ENCODE data around the gene MITF.

GRCh38 chr3:69815970-69816369, 76.7 kb downstream of the MITF start:
- TF ChIP-seq REST (IDR thresholded peaks at IDR 0.05) (no peak), TAF1 (conservative IDR thresholded peaks at IDR 0.05) (no peak), GABPA (IDR thresholded peaks at IDR 0.05 in 1 of 2, conservative IDR thresholded peaks at IDR 0.05 in 1 of 2) (no peak), HNF4A (conservative IDR thresholded peaks at IDR 0.05) (no peak), CTCF (IDR thresholded peaks at IDR 0.05; ENCODE audit: low read depth, low read length, missing input control) (no peak), RXRA (IDR thresholded peaks at IDR 0.05) (no peak), YY1 (IDR thresholded peaks at IDR 0.05) (no peak), JUND (IDR thresholded peaks at IDR 0.05) (no peak), SP1 (IDR thresholded peaks at IDR 0.05) (no peak), EGR1 (IDR thresholded peaks at IDR 0.05; ENCODE audit: low read depth in 2 of 2) (no peak)
- TF ChIP-seq, protein P1, sequence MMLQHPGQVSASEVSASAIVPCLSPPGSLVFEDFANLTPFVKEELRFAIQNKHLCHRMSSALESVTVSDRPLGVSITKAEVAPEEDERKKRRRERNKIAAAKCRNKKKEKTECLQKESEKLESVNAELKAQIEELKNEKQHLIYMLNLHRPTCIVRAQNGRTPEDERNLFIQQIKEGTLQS (IDR thresholded peaks at IDR 0.05): no peak
- TF ChIP-seq, protein P2, sequence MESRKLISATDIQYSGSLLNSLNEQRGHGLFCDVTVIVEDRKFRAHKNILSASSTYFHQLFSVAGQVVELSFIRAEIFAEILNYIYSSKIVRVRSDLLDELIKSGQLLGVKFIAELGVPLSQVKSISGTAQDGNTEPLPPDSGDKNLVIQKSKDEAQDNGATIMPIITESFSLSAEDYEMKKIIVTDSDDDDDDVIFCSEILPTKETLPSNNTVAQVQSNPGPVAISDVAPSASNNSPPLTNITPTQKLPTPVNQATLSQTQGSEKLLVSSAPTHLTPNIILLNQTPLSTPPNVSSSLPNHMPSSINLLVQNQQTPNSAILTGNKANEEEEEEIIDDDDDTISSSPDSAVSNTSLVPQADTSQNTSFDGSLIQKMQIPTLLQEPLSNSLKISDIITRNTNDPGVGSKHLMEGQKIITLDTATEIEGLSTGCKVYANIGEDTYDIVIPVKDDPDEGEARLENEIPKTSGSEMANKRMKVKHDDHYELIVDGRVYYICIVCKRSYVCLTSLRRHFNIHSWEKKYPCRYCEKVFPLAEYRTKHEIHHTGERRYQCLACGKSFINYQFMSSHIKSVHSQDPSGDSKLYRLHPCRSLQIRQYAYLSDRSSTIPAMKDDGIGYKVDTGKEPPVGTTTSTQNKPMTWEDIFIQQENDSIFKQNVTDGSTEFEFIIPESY (IDR thresholded peaks at IDR 0.05): no peak
- TF ChIP-seq, protein P3, sequence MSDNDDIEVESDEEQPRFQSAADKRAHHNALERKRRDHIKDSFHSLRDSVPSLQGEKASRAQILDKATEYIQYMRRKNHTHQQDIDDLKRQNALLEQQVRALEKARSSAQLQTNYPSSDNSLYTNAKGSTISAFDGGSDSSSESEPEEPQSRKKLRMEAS (IDR thresholded peaks at IDR 0.05): no peak
